Measurements from ENCODE around the gene PNPT1. TPM values are rescaled to one million over a fixed set of nuclear protein-coding genes. Genes with fewer than 3 reads are reported as not detected.

PNPT1 gene
- total RNA-seq, 1 experiment from 2014 or later: 33.4 TPM

- H3K79me1 ChIP-seq (ENCODE audit: insufficient read depth, low read depth, low read length, poor library complexity, severe bottlenecking): no peaks in the 10 kb centered on the region
- no peak overlapping the region for H3K27ac ChIP-seq (ENCODE audit: insufficient read length, low read depth, low read length)
- no peak overlapping the region for H2BK15ac ChIP-seq (ENCODE audit: low read depth, low read length)
- no CpG with 5 or more reads among the region's 6 CpGs for WGBS (ENCODE audit: extremely low coverage, insufficient read length, low lambda C conversion rate)
- no peak overlapping the region for H2BK120ac ChIP-seq (ENCODE audit: low read depth, low read length, poor library complexity, severe bottlenecking)
- no peak overlapping the region for H2BK5ac ChIP-seq (ENCODE audit: insufficient read length, low read length)
- Mint-ChIP-seq H3K27me3 (ENCODE audit: low read depth) (no peaks in the 10 kb centered on the region), H3K4me1 (peaks cover 6 to 10% of the 10 kb centered on the region in 2 experiments), H3K4me3 (no peak overlapping the region), H3K27ac (no peak overlapping the region; a peak in 1 of 7 replicates), H3K9me3 (no peaks in the 10 kb centered on the region), H3K36me3 (ENCODE audit: insufficient read depth in 1 of 3, low read depth in 3 of 3) (no peaks in the 10 kb centered on the region)
- H3K14ac ChIP-seq (ENCODE audit: insufficient read depth, low read length): no peak overlapping the region
- no peaks in the 10 kb centered on the region for H3K79me2 ChIP-seq (ENCODE audit: insufficient read depth, low read length)
- no peak for DNase-seq
- no peak overlapping the region for H4K8ac ChIP-seq (replicated peaks; ENCODE audit: insufficient read length, low read depth, low read length)
- no peak overlapping the region for H3K18ac ChIP-seq (ENCODE audit: insufficient read length, low read depth, low read length)
- H2BK20ac ChIP-seq (ENCODE audit: low read depth, low read length, poor library complexity, severe bottlenecking): no peak overlapping the region
- no peak overlapping the region for H3K56ac ChIP-seq (ENCODE audit: insufficient read length, low read depth, low read length)
- no peaks in the 10 kb centered on the region for H3K23me2 ChIP-seq (ENCODE audit: insufficient read length, low read depth, low read length, poor library complexity, severe bottlenecking)
- TF ChIP-seq CTCF (conservative IDR thresholded peaks at IDR 0.05): no peak
- no peak overlapping the region for H4K91ac ChIP-seq (ENCODE audit: insufficient read length, low read depth, low read length)
- no peaks in the 10 kb centered on the region for H3K9me3 ChIP-seq (ENCODE audit: control insufficient read depth, low read depth, low read length)
- H3K23ac ChIP-seq (ENCODE audit: insufficient read length, low read depth, low read length): no peak overlapping the region
- no peak overlapping the region for H3K4ac ChIP-seq (ENCODE audit: low read depth, low read length)
- H3T11ph ChIP-seq (ENCODE audit: low read length): no peak overlapping the region
- no peak overlapping the region for H2BK12ac ChIP-seq (ENCODE audit: insufficient read length, low read depth, low read length)
- no peak overlapping the region for H4K5ac ChIP-seq (ENCODE audit: insufficient read length, low read depth, low read length)
- no peaks in the 10 kb centered on the region for H3K27me3 ChIP-seq (ENCODE audit: insufficient read depth, low read length)
- H3K9ac ChIP-seq (ENCODE audit: extremely low read depth, insufficient read length, low read length): no peak overlapping the region
- H3K4me2 ChIP-seq (ENCODE audit: insufficient read depth, insufficient read length, low read length): no peak overlapping the region
- H2AK5ac ChIP-seq (ENCODE audit: insufficient read length, low read length): no peak overlapping the region
- no peak overlapping the region for H2AFZ ChIP-seq (ENCODE audit: low read length)
- H3K4me1 ChIP-seq (ENCODE audit: insufficient read depth, low read length): no peaks in the 10 kb centered on the region
- H4K20me1 ChIP-seq (ENCODE audit: control insufficient read depth, insufficient read depth, insufficient read length): no peaks in the 10 kb centered on the region
These were observed 18.9 kb upstream of the PNPT1 start for GRCh38 chr2:55712477-55713060.

All from H9 (cell line).